LNCaP clone FGC (cell line): ENCODE measurements around the gene ATE1.
"Not testable (repeated sequence)": the region's sequence is repeated elsewhere in the genome, so short reads cannot be mapped to it uniquely, and the experiment has no call there.

Source experiments
- DNase-seq: peaks from one replicate; pipeline ENCODE4 v3.0.0-alpha.2; 2011; ENCODE audit warnings: low read depth
- H3K4me3 ChIP-seq: 2 replicates; pipeline ENCODE4 v1.5.1; 2011; ENCODE audit warnings: mild to moderate bottlenecking, low read depth, low read length, control low read depth
- TF ChIP-seq, protein P1 (sequence below): IDR thresholded peaks from 2 replicates; pipeline ENCODE4 v1.5.1; 2012; ENCODE audit warnings: mild to moderate bottlenecking; ENCODE audit not compliant: control insufficient read depth, insufficient read depth; ENCODE audit errors: extremely low read depth

Gene ATE1

DNA sequence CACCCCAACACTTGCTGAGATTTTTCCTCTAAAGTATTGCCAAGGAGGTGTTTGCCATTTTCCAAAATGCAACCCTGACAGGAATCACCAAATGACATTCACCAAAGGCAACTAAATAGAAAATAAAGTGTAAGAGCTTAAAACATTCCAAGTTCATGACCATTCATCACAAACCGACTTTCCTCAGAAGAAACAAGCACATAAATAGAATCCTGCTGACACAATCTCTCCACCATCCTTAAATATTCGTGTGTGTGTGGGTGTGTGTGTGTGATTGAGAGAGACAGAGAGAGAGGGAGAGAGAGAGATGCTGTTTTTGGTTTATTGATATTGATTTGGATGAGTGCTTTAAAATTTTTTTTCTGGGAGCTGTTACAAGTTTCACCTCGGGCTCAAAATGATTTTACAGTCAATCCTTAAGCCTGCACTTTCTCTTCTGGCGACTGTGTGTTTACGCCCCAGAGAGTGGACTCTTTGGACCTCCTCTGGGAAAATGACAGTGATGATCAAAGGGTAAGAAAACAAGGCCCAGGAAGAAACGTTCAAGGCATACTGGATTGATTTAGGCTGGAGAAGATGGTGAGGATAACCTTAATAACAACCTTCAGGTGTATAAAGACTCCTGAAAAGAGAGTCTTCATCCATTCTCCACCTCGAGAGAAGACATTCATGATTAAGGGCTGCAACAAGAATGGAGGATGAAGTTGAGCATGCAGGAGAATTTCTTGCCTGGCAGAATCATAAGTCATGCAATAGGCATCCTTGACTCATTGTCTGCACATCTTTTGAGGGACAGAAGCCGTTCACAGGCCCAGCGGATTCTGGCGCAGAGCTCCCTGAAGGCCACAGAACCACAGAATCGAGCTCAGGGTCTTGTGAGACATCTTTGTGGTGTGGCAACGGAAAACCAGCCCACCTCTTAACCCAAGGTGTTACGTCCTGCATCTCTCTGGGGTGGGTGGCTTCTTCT lies 225.2 kb downstream of the ATE1 start:
- no peak for DNase-seq
- TF ChIP-seq, protein P1, sequence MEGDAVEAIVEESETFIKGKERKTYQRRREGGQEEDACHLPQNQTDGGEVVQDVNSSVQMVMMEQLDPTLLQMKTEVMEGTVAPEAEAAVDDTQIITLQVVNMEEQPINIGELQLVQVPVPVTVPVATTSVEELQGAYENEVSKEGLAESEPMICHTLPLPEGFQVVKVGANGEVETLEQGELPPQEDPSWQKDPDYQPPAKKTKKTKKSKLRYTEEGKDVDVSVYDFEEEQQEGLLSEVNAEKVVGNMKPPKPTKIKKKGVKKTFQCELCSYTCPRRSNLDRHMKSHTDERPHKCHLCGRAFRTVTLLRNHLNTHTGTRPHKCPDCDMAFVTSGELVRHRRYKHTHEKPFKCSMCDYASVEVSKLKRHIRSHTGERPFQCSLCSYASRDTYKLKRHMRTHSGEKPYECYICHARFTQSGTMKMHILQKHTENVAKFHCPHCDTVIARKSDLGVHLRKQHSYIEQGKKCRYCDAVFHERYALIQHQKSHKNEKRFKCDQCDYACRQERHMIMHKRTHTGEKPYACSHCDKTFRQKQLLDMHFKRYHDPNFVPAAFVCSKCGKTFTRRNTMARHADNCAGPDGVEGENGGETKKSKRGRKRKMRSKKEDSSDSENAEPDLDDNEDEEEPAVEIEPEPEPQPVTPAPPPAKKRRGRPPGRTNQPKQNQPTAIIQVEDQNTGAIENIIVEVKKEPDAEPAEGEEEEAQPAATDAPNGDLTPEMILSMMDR, result no peak
- H3K4me3 ChIP-seq, result no peak overlapping the region

DNA sequence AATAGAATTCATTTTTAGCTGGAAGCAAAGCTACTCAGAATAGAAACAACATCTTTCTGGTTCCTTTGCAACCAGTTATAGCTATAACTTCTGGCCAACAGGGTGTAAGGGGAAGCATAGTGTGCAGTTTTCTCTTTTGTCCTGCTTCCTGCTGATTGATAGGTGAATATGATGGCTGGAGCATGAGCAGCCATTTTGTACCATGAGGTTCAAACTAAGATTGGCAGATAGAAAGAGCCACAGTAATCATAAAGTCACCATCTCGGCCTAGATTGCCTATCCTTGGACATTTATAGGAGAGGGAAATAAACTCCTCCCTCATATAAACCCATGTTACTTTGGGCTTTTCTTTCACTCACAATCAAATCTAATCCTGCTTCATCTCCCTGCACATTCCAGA lies 227.4 kb downstream of the ATE1 start:
- no peak overlapping the region for H3K4me3 ChIP-seq
- TF ChIP-seq, protein P1, result no peak

DNA sequence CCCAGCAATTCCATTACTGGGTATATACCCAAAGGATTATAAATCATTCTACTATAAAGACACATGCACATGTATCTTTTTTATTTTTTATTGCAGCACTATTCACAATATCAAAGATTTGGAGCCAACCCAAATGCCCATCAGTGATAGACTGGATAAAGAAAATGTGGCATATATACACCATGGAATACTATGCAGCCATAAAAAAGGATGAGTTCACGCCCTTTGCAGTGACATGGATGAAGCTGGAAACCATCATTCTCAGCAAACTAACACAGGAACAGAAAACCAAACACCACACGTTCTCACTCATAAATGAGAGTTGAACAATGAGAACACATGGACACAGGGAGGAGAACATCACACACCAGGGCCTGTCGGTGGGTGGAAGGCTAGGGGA lies 228.1 kb downstream of the ATE1 start:
- H3K4me3 ChIP-seq, DNase-seq: not testable (repeated sequence)

More for the DNA sequence above, 227.4 kb downstream of the ATE1 start:
- no peak for DNase-seq

DNA sequence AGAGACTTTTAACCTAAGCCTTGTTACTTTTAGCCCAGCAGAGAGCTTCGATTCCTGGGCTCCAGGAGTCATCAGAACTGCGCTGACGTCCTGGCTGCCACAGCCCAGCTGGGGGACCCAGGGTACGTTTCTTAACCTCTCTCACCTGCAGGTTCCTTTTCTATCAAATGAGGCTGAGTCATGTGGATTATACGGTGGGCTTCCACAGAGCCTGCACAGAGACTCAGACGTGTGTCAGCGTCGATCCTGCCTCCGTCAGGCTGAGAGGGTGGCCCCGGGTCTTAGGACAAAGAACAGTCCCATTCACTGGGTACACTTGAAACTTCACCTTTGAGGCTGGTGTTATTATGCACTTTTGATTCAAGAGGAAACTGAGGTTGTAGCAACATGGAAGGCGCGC lies 228.9 kb downstream of the ATE1 start:
- no peak for DNase-seq
- no peak overlapping the region for H3K4me3 ChIP-seq
- TF ChIP-seq, protein P1, result no peak

DNA sequence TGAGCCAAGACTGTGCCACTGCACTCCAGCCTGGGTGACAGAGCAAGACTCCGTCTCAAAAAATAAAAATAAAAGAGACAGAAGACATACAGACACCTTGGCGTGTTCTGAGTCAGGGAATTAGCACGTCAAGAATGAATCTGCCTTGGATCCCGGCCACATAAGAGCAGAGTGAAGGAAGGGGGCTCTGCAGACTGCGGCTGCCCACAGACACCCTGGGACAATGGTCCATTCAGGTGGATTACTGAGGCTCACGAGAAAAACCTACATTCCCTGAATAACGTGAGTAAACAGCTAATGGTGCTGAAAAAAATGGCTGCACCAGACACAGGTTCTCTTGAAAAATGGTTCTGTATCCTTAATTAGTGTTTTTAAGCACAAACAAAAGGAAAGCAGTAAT lies 229.5 kb downstream of the ATE1 start:
- TF ChIP-seq, protein P1, result no peak
- H3K4me3 ChIP-seq, result no peak overlapping the region
- no peak for DNase-seq

DNA sequence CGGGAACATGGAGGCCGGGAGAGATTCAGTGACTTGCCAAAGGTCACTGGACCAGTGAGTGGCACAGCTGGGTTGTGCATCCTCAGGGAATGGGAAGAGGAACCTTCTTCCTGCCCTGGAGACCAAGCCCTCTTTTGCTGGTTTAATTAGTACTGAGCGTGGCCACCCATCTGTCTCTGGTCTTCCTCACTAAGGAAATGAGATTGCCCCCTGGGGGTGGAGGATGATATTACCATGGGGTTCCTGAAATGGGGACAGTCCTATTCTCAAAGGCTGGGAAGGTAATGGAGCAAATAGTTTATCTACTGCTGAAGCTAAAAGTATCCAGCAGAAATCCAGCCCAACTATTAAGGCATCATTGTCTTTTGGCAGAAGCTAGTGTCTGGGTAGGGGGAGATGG lies 231.0 kb downstream of the ATE1 start:
- TF ChIP-seq, protein P1, result peak; percentile 34
- H3K4me3 ChIP-seq, result no peak overlapping the region
- DNase-seq, result no peak

DNA sequence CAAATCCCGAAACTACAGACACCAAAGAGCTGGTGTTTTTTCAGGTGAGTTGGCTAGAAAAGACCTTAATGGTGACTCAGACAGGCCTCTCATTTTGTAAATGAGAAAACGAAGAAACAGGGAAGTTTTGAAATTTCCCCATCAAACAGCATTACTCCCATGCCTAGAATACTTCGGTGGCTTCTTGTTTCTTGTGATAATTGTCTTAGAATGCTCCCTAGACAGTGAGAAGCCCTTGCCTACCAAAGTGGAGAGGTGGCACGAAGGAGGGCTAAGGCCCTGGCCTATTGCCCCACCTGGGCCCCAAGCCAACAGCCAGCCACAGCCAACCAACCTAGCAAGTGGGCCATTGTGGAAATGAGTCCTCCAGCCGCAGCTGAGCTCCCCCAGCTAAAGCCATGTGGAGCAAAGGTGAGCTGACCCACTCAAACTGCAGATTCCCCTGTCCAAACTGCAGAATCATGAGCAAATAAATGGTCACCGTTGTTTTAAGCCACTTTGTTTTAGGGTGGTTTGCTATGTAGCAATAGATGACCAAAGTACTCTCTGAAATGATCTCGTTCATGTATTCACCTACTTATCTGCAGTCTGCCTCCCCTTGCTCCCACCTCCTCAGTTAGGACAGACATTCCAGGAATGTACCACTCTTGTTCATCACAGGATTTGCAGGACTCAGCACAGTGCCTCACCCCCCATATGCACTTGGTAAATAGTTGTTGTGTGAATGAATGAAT lies 231.9 kb downstream of the ATE1 start:
- TF ChIP-seq, protein P1, result no peak
- DNase-seq, result no peak
- H3K4me3 ChIP-seq, result no peak overlapping the region
